Inferior parietal cortex (tissue), 1 donor: ENCODE results near the gene COG5.
"Not testable (repeated sequence)": the region's sequence is repeated elsewhere in the genome, so short reads cannot be mapped to it uniquely, and the experiment has no call there.

Source experiments
- DNase-seq: peaks from one replicate; pipeline ENCODE4 v3.0.0-alpha.2; 2016; ENCODE audit errors: extremely low spot score

The COG5 gene

GRCh38 chr7:107158028-107158427, 405.7 kb downstream of the COG5 start:
- DNase-seq, result no peak

GRCh38 chr7:107157091-107157490, 406.6 kb downstream of the COG5 start:
- DNase-seq, result no peak

- DNase-seq, result not testable (repeated sequence)
Measured at GRCh38 chr7:107155726-107156125, 408.0 kb downstream of the COG5 start.

- DNase-seq, result no peak
Measured at GRCh38 chr7:107154826-107155225, 408.9 kb downstream of the COG5 start.

- no peak for DNase-seq
Measured at GRCh38 chr7:107152011-107152410, 411.7 kb downstream of the COG5 start.
